Effector CD8-positive, alpha-beta T cell (primary cell): ENCODE data around the gene MCRS1.
A peak's percentile ranks its signal among the peaks of the same experiment; 100 is the strongest.

Source experiments
- DNase-seq: peaks from one replicate; lab custom pipeline; 2025; lab: John Stamatoyannopoulos, UW

Gene MCRS1

DNA sequence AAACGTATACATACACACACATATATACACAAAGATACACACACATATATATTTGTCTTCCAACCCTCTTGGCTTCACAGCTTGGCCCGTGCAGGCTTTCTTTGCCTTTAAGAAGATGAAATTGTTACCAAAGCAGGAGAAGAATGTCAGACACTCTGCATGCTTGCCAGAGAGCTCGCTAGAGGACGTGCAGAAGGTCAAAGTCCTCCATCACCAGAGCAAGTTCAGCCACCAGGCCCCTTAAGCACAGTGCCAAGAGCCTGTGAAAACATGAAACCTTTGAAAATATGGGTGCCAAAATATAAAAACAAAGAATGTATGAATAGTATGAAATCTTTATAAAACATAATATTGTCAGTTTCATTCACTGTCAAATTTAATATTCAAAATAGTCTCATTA, 14.9 kb upstream of the MCRS1 start:
- no peak for DNase-seq

DNA sequence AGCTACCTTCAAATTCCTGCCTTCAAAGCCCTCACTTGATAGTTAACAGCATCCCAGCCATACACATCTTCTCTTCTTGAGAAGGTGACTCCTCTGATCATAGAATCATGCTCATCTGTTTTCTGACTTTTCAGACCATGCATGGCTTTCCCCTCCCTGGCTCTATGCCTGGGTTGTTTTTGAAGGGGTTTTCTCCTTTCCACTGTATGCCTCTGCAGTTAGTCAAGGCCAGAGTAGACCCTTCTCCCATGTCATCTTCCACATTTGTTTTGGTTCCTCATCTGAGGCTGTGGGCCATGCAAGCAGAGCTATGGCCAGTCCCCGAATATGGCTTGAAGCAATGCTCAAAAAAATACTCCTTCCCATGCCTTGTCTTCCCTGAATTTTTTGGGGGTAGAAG, 14.3 kb upstream of the MCRS1 start:
- DNase-seq, result no peak

DNA sequence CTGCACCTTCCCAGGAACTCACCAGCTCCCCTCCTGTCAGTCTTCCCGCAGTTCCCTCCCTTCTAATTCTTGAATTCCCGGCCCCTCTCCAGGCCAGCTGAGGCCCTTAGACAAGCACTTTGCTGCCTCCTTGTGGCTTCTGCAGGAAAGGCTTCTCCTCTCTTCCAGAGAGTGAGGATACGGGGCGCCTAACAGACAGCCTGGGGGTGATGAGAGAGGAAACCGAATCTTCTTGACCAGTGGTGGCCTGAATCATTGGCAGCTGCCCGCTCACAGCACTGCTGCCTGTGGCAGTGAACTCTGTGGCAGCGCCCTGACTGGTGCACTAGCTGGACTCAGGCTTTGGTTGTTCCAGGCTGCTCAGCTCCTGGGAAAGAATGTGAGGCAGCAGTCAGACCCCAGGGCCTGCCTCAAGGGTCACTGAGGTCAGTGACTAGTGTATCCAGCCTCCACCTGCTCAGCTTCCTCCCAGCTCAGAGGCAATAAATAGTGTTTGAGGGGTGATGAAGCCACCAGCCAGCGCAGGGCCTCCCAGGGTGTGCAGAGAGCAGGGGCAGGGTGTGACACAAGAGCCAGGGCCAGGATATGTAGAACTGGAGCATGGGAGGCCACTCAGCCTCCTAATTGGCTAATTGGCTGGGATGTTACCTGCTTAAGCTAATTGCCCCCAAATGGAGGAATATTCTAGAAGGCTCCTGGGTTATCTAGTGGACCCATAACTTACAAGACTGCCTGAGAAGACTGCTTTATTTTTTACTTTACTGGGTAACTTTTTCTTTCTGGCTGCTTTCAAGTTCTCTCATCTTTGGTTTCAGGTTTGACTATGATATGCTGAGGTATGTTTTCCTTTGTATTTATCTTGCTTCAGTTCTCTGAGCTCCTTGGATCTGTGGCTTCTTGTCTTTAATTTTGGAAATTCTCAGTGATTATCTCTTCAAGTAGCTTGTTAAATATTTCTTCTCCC, 12.9 kb upstream of the MCRS1 start:
- peak; percentile 33 for DNase-seq

DNA sequence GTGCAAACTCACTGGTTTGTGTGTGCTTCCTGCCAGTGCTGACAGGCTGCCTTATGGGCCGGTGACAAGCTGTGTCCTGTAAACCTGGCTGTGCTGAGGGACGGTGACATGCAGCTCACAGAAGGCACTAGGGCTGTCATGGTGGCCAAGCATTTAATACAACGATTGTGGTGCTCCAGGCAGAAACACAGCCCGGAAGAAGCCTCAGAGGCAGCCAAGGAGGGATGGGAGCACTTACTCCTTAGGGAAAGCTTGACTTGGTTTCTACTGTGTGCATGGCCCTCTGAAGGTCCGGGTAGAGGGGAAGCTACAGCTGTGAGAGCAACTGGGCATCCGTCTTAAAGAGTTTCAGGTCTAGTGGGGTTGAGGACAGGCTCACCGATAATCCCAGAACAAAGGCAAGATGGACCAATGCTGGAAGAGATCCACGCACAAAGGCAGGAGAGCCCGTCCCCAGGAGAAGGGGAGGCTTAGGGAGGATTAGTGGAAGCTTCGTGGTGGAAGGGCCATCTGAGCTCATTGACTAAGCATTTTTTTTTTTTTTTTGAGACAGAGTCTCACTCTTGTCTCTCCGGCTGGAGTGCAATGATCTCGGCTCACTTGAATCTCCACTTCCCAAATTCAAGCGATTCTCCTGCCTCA, 10.7 kb upstream of the MCRS1 start:
- no peak for DNase-seq

DNA sequence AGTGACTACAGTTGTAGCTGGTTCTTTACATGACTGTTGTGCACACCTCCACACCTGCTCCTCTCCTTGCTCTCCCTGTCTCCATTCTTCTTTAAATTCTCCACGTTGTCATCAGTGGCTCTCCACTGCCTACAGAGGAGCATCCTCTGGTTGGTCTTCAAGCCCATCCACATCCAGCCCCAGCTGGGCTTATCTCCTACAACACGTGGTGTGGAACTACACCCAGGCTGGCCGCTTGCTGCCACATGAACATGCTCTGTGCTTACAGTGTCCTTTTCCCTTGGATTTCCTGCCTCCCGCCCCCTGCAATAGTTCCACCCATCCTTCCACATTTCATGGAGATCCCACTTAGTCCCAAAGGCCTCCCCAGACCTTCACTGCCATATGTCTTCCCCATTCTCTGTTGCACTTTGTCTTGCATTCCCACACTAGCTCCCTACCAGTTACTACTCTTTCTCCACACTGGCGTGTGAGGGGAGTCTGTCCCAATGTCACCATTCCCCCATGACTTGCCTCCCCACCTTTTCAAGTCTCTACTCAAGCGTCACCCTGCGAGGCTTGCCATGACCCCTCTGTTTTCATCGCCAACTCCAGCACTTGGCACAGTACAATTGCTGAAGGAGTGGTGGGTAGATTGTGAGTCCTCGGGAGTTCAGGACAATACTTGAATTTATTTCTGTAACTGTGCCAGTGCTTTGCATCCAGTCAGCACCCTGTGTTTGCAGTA, 9.8 kb upstream of the MCRS1 start:
- DNase-seq, result no peak

DNA sequence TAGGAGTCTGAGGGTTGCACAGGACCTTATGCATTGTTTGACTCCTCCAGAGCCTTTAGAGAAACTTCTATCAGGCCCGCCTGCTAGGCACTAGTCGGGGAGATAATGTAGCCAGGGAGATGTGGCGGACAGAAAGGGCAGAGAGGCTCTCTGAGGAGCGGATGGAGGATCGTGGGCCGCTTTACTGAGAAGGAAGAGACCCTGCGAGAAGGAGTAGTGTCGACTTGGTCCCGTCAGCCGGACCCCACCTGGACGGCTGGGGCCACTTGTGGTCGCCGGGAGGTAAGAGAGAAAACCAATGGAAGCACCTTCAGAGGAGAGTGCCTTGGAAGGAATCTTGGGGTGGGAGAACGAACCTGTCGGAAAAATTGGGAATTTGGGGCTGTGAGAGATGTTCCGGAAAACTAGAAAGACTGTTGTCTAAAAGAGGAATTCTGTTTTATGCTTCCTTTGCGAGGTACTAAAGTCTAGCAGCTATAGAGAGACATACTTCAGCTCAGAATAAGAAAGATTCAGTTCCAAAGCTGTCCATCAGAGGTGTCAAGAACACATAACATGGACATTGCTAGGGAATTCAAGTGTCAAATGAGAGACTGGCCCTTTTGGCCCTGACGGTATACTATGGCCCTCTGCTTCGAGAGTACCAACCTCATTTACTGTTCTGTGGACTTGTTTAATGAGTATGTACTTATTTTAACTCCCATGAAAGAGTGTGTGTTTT, 660 bp upstream of the MCRS1 start:
- DNase-seq, result no peak

DNA sequence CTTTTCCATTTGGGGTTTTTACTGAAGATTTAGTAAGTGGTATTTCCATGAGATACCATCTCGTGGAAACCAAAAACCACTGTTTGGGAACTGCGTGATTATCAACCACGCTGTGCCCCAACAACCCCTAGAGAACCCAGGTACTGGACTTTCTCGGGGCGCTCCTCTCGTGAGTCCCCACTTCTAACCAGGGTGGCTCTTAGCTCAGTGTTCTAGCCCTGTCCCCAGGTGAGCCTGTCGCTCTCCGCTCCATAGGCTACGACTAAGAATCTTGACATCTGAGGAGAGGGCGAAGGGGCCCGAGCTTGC, 686 bp downstream of the MCRS1 start:
- DNase-seq, result no peak

DNA sequence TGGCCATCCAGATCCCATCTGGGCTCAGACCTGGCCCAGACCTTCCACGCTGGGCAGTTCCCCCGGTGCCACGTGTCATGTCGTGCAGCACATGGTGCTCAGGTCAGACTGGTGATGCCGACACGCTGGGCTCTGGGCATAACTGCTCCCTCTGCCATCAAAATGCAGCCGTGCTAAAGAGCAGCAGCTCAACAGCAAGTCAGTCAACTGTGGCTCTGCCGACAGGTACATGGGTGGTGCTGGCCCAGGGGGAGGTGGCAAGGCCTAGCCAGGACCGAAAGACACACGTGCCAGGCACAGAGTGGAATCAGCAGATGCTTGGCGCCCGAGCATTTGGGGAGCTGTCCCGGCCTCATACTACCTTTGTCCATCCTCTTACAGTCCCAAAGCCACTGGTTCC, 1.6 kb downstream of the MCRS1 start:
- DNase-seq, result no peak

DNA sequence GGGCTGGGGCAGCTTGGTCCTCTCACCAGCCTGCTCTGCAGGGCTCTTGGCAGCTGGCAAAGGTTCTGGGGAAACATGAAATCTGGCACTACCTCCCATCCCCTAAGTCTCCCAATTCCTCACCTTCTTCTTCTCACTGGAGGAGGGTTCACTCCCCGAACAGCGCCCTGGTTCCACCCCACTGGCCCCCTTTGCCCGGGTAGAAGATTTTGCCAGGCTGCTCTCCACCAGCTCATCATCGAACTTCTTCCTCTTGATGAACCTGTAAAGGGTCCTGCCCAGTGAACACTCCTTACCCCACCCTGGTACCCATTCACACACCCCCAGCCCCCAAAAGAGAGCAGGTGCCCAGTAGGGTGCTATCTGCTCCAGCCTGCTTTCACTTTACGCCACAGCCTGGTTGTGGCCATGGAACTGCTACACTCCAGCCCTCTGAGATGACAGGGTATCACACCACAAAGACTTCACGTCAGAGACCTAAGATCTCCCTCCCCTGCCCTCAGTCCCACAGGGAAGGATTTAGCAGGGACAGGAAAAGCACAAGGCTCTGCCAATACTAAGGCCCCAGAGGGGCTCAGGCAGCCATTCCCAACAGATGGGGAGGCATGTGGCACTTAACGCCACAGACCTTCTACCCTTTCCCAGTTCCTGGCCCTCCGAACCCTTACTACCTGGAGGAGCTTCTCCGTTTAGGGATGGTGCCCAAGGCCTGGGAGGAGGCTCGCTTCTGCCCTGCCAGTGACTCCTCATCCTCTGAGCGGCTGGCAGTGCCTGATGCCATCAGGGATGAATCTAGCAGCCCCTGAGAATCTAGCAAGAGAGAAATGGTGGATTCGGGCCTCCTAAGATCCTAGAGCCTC, 2.3 kb downstream of the MCRS1 start:
- DNase-seq, result no peak

DNA sequence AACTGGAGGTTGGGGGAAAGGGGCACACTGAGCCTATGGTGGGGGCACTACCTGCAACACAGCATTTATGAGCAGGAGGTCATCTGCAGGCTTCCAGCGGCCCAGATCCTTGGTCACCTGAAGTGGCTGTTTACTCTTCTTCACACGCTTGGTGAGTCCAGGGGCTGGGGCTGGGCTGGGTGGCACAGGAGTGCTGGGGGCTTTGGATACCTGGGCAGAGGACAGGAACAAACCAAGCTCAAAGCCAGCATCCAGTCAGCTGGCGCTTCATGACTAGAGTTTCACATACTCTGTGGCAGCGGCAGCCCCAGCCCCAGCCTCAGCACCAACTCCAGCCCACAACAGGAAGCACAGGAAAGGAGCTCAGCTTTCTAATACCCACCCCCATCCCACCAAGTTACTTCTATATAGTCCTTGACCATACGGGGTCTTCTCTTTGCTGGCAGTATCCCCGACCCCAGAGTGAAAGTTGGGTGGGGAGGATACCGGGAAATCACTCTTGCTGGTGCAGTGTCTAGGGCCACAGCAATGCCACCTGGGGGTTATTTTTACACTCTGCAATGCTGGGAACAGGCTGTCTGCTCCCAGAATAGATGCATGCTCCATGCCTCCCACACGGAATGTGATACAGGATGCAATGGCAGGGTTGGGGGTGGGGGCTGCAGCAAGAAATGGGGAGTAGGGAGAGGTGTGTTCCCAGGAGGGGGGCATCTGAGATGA, 3.1 kb downstream of the MCRS1 start:
- no peak for DNase-seq

DNA sequence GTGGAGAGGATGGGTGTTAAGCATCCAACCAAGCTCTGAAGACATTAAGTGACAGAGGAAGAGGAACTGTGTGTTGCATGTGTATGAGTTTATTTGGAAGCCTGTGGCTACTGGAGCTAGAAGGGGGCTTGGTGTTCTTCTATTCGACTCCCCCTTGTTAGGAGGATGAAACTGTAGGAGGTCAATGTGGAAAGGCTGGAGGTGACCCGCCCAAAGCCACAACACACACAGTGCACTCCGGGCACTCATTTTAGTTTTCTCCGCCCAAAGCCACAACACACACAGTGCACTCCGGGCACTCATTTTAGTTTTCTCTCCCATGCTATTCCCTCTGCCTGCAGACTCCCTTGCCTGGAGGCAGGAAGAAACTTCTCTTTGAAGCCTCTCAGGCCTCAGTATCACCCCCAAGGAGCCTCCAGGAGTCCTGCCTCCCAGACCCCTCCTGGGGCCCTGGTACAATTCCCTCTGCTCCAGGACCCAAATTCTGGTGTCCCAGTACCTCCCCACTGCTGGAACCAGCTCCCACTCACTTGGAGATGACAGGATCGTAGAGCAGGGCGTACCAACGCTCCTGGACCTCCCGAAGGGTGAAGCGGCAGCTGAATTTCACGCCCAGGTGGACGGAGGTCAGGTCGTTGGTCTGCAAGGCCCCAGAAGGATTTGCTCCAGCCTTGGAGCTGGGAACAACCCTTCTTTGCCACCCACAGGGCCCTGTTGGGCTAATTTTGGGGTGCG, 3.8 kb downstream of the MCRS1 start:
- DNase-seq, result no peak

DNA sequence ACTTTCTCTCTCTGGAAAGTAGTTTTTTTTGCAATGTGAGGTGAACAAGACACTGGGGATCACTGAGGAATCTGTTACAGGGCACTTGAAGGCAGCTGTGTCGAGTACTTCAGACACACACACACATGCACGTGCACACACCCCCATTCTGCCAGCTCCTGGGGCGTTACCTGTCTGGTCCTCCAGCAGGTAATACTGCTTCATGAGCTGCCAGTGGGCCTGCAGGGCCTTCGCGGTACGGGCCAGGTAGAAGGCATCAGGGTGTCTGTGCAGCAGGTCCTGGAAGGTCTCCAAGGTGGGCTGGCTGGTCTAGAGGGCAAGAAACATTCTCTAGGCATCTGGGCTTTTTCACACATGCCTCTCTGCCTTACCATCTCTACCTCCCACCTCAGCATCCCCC, 5.1 kb downstream of the MCRS1 start:
- no peak for DNase-seq

DNA sequence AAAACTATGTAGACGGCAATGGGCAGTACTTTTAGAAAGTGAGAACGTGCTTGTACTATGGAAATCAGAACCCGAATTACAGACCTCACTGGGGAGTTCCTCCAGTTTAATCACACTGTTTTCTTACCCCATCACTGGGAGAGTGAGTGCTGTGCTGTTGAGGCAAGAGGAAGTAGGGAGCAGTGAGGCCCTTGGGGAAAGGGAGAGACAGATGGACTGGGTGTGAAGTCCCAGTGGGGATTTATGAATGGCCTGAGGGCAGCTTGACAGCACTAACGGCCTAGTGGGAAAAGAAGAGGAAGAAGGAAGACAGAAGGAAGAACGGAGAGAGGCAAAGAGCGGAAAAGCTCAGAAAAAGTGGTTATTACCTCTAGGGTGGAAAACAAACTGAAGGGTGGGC, 5.7 kb downstream of the MCRS1 start:
- no peak for DNase-seq

DNA sequence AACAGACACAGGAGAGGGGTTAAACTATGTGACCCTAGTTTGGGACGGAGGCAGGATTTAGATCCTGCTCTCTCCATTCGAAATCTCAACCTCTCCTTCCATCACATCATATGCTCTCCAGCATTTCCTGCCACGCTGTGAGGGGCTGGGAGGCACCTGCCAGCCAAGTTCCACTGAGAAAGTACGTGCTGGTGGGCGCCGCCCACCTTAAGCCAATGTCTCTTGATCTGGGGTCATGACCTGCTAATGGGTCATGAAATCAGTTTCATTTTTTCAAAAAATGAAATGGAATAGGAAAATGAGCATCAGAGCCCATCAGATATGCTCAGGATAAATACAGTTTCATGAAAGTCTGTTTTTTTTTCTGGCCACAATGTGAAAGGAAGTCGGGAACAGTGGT, 7.2 kb downstream of the MCRS1 start:
- DNase-seq, result no peak

DNA sequence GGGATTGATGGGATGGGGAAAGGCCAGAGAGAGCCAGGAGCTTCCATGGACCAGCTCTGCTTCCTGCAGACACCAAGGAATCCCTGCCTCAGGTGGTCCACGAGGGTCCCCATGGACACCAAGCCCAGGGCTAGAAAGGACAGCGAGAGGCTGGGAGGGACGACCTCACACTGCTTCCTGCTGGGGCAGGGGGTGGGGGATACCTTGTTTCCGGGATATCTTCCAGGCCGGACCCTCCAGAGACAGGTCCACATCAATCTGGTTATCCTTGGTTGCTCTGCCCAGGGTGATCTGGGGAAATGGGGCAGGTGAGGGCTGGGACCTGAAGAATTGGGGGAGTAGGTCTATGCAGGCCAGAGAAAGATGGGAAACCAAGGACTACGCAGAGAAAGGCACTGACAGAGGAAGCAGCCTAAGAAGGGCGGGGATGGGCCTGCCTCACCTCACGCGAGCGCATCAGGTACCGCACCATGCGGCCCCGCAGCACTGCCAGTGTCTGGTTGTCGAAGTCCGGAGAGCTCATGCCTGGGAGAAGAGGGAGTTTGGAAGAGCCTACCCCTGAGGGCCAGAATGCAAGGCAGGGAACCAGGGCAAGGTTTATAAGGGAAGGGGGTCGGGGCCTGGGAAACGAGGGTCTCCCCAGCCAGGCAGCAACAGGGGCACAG, 8.8 kb downstream of the MCRS1 start:
- no peak for DNase-seq

DNA sequence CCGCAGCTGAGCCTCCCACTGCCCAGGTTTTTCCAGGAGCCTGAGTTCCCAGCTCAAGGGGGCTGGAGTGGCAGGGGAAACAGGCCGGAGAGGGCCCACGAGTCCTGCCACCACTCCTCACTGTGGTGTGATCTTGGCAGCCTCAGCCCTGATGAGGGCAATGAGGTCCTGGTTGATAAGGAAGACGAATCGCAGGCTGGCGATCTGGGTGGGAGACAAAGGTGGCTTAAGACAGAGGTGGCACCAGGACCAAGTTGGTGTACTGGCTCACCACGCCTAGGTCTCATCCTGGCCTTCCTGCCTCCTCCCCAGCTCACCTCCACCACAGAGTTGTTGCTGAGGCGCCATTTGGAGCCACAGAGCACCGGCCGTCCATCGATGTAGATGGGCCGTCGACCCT, 9.4 kb downstream of the MCRS1 start:
- no peak for DNase-seq

DNA sequence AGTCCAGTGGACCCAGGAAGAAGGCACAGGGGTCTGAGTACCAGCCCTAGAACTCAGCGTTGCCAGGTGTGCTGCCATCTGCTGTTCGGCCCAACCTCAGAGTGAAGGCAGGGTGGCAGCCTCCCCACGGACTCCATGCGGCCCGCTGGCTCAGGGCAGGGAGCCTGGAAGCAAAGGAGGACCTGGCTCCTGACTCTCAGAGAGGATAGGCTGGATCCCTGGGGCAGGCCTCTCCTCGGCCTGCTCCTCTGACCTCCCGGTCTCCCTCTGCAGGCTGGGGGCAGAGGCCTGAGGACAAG, 10.1 kb downstream of the MCRS1 start:
- DNase-seq, result no peak

DNA sequence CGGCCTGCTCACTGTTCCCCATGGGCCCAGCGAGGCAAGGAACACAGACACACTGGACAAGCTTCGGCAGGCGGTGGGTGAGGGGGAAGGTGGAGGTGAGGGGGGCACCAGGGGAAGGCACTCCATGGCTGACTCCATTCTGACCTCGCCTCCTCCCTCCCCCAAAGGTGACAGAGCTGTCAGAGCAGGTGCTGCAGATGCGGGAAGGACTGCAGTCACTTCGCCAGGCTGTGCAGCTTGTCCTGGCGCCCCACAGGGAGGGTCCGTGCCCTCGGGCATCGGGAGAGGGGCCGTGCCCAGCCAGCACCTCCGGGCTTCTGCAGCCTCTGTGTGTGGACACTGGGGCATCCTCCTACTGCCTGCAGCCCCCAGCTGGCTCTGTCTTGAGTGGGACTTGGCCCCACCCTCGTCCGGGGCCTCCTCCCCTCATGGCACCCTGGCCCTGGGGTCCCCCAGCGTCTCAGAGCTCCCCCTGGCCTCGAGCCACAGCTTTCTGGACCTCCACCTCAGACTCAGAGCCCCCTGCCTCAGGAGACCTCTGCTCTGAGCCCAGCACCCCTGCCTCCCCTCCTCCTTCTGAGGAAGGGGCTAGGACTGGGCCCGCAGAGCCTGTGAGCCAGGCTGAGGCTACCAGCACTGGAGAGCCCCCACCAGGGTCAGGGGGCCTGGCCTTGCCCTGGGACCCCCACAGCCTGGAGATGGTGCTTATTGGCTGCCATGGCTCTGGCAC, 10.6 kb downstream of the MCRS1 start:
- no peak for DNase-seq
